Neural progenitor cell (in vitro differentiated cells): ENCODE data around the gene C3orf70.

Experiments
- CTCF ChIP-seq: fragments of 200-600 bp; sonication (generic); IDR thresholded peaks from 2 replicates; pipeline ENCODE4 v1.5.1; 2017; ENCODE audit warnings: antibody characterized with exemption, mild to moderate bottlenecking
- EZH2 ChIP-seq: fragments of 200-600 bp; sonication (generic); IDR thresholded peaks from 2 replicates; pipeline ENCODE4 v1.6.1; 2017; ENCODE audit warnings: antibody characterized with exemption, mild to moderate bottlenecking, moderate library complexity

GRCh38 chr3:185151101-185151963 lies 1.5 kb downstream of the C3orf70 start:
- TF ChIP-seq CTCF (no peak), EZH2 (no peak)
